GM19193 (cell line): ENCODE results near the gene FAM168B.

Source experiments
- POLR2A ChIP-seq: IDR thresholded peaks from 4 replicates; pipeline ENCODE4 v1.6.1; 2011; ENCODE audit not compliant: insufficient read depth, insufficient read length; ENCODE audit errors: extremely low read depth

FAM168B gene

GRCh38 chr2:131046028-131046917 is 47.0 kb downstream of the FAM168B start:
- TF ChIP-seq POLR2A, result no peak

GRCh38 chr2:131045286-131046027 is 47.8 kb downstream of the FAM168B start:
- TF ChIP-seq POLR2A, result no peak

- TF ChIP-seq POLR2A, result no peak
Observed at GRCh38 chr2:131044757-131045150, 48.5 kb downstream of the FAM168B start.

- TF ChIP-seq POLR2A, result no peak
Observed at GRCh38 chr2:131044075-131044756, 49.0 kb downstream of the FAM168B start.

- no peak for TF ChIP-seq POLR2A
Observed at GRCh38 chr2:131043199-131044074, 49.8 kb downstream of the FAM168B start.

GRCh38 chr2:131042148-131042775 is 51.0 kb downstream of the FAM168B start:
- TF ChIP-seq POLR2A, result no peak

- no peak for TF ChIP-seq POLR2A
Observed at GRCh38 chr2:131041402-131042147, 51.7 kb downstream of the FAM168B start.

- no peak for TF ChIP-seq POLR2A
Observed at GRCh38 chr2:131040661-131041401, 52.4 kb downstream of the FAM168B start.

GRCh38 chr2:131039908-131040660 is 53.2 kb downstream of the FAM168B start:
- TF ChIP-seq POLR2A, result no peak

- no peak for TF ChIP-seq POLR2A
Observed at GRCh38 chr2:131039535-131039907, 53.7 kb downstream of the FAM168B start.

- no peak for TF ChIP-seq POLR2A
Observed at GRCh38 chr2:131039101-131039440, 54.2 kb downstream of the FAM168B start.

GRCh38 chr2:131038258-131039100 is 54.8 kb downstream of the FAM168B start:
- TF ChIP-seq POLR2A, result no peak
